Spleen (tissue), 11 donors: ENCODE measurements around the gene RFX4. TPM values are rescaled to one million over a fixed set of nuclear protein-coding genes. Genes with fewer than 3 reads are reported as not detected.
"Not testable (repeated sequence)": the region's sequence is repeated elsewhere in the genome, so short reads cannot be mapped to it uniquely, and the experiment has no call there.

Source experiments
- DNase-seq: peaks from one replicate; pipeline ENCODE4 v3.0.0-alpha.2; 2020
- H3K27ac ChIP-seq, 8 donors: fragments of 200-600 bp; sonication (generic) in 7 of 8; 1 replicate in 4 of 8; 2 replicates in 4 of 8; pipeline versions ENCODE4 v1.5.0 to v1.8.0; 2016 to 2021; ENCODE audit warnings: inconsistent platforms in 4 of 8, mild to moderate bottlenecking in 4 of 8, moderate library complexity in 1 of 8
- H3K27me3 ChIP-seq, 7 donors: fragments of 200-600 bp; sonication (generic) in 6 of 7; replicated peaks in 1 of 7; 1 replicate in 4 of 7; 2 replicates in 3 of 7; pipeline versions ENCODE4 v1.5.0 to v1.8.0; 2016 to 2021; ENCODE audit warnings: inconsistent platforms in 3 of 7, mild to moderate bottlenecking in 1 of 7
- H3K36me3 ChIP-seq, 6 donors: fragments of 200-600 bp; sonication (generic) in 5 of 6; 1 replicate in 4 of 6; 2 replicates in 2 of 6; pipeline versions ENCODE4 v1.5.0 to v1.8.0; 2016 to 2021; ENCODE audit warnings: inconsistent platforms in 2 of 6
- H3K4me1 ChIP-seq, 6 donors: fragments of 200-600 bp; sonication (generic) in 5 of 6; 1 replicate in 3 of 6; 2 replicates in 3 of 6; pipeline versions ENCODE4 v1.5.0 to v1.8.0; 2016 to 2021; ENCODE audit warnings: inconsistent platforms in 3 of 6
- H3K4me3 ChIP-seq, 8 donors: fragments of 200-600 bp; sonication (generic) in 7 of 8; 1 replicate in 4 of 8; 2 replicates in 4 of 8; pipeline versions ENCODE4 v1.5.0 to v1.8.0; 2016 to 2021; ENCODE audit warnings: inconsistent platforms in 4 of 8, mild to moderate bottlenecking in 4 of 8, moderate library complexity in 2 of 8
- H3K9me3 ChIP-seq, 8 donors: fragments of 200-600 bp; sonication (generic) in 7 of 8; 1 replicate in 4 of 8; 2 replicates in 4 of 8; pipeline versions ENCODE4 v1.5.0 to v1.8.0; 2016 to 2021; ENCODE audit warnings: inconsistent platforms in 4 of 8
- CTCF ChIP-seq, 11 experiments: fragments of 200-600 bp in 7 of 11; fragments of 450-650 bp in 4 of 11; sonication (generic) in 4 of 11; IDR thresholded peaks in 8 of 11; conservative IDR thresholded peaks in 3 of 11; 1 replicate in 7 of 11; 2 replicates in 4 of 11; pipeline versions ENCODE4 v1.4.0 to v1.8.0; 2016 to 2021; ENCODE audit warnings: antibody characterized with exemption in 11 of 11, inconsistent platforms in 4 of 11, mild to moderate bottlenecking in 1 of 11
- POLR2A ChIP-seq, 3 donors: fragments of 450-650 bp; IDR thresholded peaks; one replicate each; pipeline ENCODE4 v1.5.1; 2017; ENCODE audit warnings: antibody characterized with exemption in 3 of 3, mild to moderate bottlenecking in 1 of 3
- POLR2AphosphoS5 ChIP-seq, 3 donors: sonication (generic); formaldehyde crosslinking; IDR thresholded peaks; one replicate each; pipeline ENCODE4 v1.5.1; 2017; ENCODE audit warnings: antibody characterized with exemption in 3 of 3
- WGBS, 5 donors: extraction: QIAGEN DNeasy Blood & Tissue Kit in 3 of 5; methylation state at CpG; one replicate each; pipeline versions ENCODE4 v1.1.5 to v1.1.7; 2013 to 2018; 5-methylcytosine and 5-hydroxymethylcytosine counted together
- intact Hi-C: fragments of 100-400 bp; cut with DNase I; formaldehyde crosslinking; loops from one replicate; pipeline ENCODE4 v1.15.0; 2023; ENCODE audit warnings: low total_unique reads
- polyA plus RNA-seq, 3 donors: library from polyadenylated mRNA; stranded (reverse); fragments of 200-250 nt; gene quantifications; one replicate each; pipeline ENCODE4 v1.2.1, GENCODE V29; 2013
- total RNA-seq, 7 donors: library from RNA; depleted of rRNA in 3 of 7; stranded (reverse); fragments of >200 nt in 3 of 7; fragmentation: NEBNext Ultra II Directional in 4 of 7; extraction: Animal tissue kit (Norgen Biotek cat#: 25700) in 4 of 7; gene quantifications; one replicate each; pipeline versions ENCODE4 v1.1.0 to v1.2.1, GENCODE V29; 2016 to 2021
- donor health status: healthy with polysubstance abuse.
- donor health status: DM: no; HTN: no; CAD: no; lungs with moderate emphysema.
- donor health status: DM: no; HTN: no; CAD: no.
- donor health status: Bipolar disorder and iron deficiency.
- donor health status: healthy.
- donor health status: DM: no; HTN: no; CAD: no.
- donor health status: DM: yes; HTN: yes; CAD: no.

The RFX4 gene
- total and polyA plus RNA-seq, 10 donors: not detected

- TF ChIP-seq POLR2A (IDR thresholded peaks at IDR 0.05) (no peak), POLR2AphosphoS5 (IDR thresholded peaks at IDR 0.05) (no peak), CTCF (IDR thresholded peaks at IDR 0.05 in 8 of 11, conservative IDR thresholded peaks at IDR 0.05 in 3 of 11) (no peak)
- no peak overlapping the region for H3K4me3 ChIP-seq
- no peaks in the 10 kb centered on the region for H3K4me1 ChIP-seq
- no peak for DNase-seq
- H3K27ac ChIP-seq: no peak overlapping the region
- no peaks in the 10 kb centered on the region for H3K9me3 ChIP-seq
- 91 to 94% (median 92%) methylated on average over 6 of the region's 6 CpGs for WGBS, 5 donors
- H3K36me3 ChIP-seq: no peaks in the 10 kb centered on the region
- H3K27me3 ChIP-seq: peaks cover 0 to 11% (median 0%) of the 10 kb centered on the region in 7 donors
- intact Hi-C loops: no loop called here
These were observed 142.1 kb downstream of the RFX4 start for GRCh38 chr12:106724934-106725333.

GRCh38 chr12:106726603-106727202, 143.9 kb downstream of the RFX4 start:
- H3K4me3 ChIP-seq, H3K36me3 ChIP-seq, H3K27me3 ChIP-seq, intact Hi-C loops, H3K9me3 ChIP-seq, H3K4me1 ChIP-seq, H3K27ac ChIP-seq, DNase-seq: not testable (repeated sequence)
- WGBS, 5 donors: 83 to 91% (median 88%) methylated on average over 5 of the region's 5 CpGs

- intact Hi-C loops: no loop called here
- H3K27me3 ChIP-seq: no peaks in the 10 kb centered on the region
- no peak for DNase-seq
- no peaks in the 10 kb centered on the region for H3K36me3 ChIP-seq
- no peak for TF ChIP-seq CTCF (IDR thresholded peaks at IDR 0.05 in 8 of 11, conservative IDR thresholded peaks at IDR 0.05 in 3 of 11)
- TF ChIP-seq POLR2A (IDR thresholded peaks at IDR 0.05): no peak
- TF ChIP-seq POLR2AphosphoS5 (IDR thresholded peaks at IDR 0.05): no peak
- H3K4me1 ChIP-seq: no peaks in the 10 kb centered on the region
- no peak overlapping the region for H3K27ac ChIP-seq
- no peaks in the 10 kb centered on the region for H3K9me3 ChIP-seq
- WGBS, 5 donors: 95 to 100% (median 96%) methylated on average over 1 of the region's 1 CpG
- H3K4me3 ChIP-seq: no peak overlapping the region
These were observed 146.8 kb downstream of the RFX4 start for GRCh38 chr12:106729611-106730010.

- intact Hi-C loops: no loop called here
- Histone ChIP-seq H3K27ac (no peak overlapping the region), H3K27me3 (no peaks in the 10 kb centered on the region), H3K4me1 (no peaks in the 10 kb centered on the region), H3K9me3 (no peaks in the 10 kb centered on the region), H3K4me3 (no peak overlapping the region), H3K36me3 (no peaks in the 10 kb centered on the region)
- WGBS, 5 donors: 85 to 96% (median 94%) methylated on average over 5 of the region's 5 CpGs
- TF ChIP-seq CTCF (IDR thresholded peaks at IDR 0.05 in 8 of 11, conservative IDR thresholded peaks at IDR 0.05 in 3 of 11) (no peak), POLR2A (IDR thresholded peaks at IDR 0.05) (no peak), POLR2AphosphoS5 (IDR thresholded peaks at IDR 0.05) (no peak)
- no peak for DNase-seq
These were observed 150.1 kb downstream of the RFX4 start for GRCh38 chr12:106732890-106733289.

- Histone ChIP-seq H3K27ac (no peak overlapping the region), H3K4me1 (no peaks in the 10 kb centered on the region), H3K36me3 (no peaks in the 10 kb centered on the region), H3K4me3 (no peak overlapping the region), H3K9me3 (no peaks in the 10 kb centered on the region), H3K27me3 (no peaks in the 10 kb centered on the region)
- WGBS, 5 donors: 85 to 97% (median 96%) methylated on average over 4 of the region's 4 CpGs
- intact Hi-C loops: no loop called here
- DNase-seq: no peak
- no peak for TF ChIP-seq POLR2A (IDR thresholded peaks at IDR 0.05)
These were observed 150.9 kb downstream of the RFX4 start for GRCh38 chr12:106733660-106734059.
